Measurements from ENCODE around the gene CYTH3. TPM values are rescaled to one million over a fixed set of nuclear protein-coding genes. Genes with fewer than 3 reads are reported as not detected.

The CYTH3 gene
- total RNA-seq, 3 donors from 2014 or later (not counting 1 experiment from before 2014, with no cell fraction given): 7.7 to 42.6 (median 13.6) TPM

GRCh38 chr7:6249043-6249442 is 23.4 kb downstream of the CYTH3 start:
- intact Hi-C loops (cut with micrococcal nuclease): no loop called here
- no peak for DNase-seq
- H3K27me3 ChIP-seq (ENCODE audit: control insufficient read depth, insufficient read depth, low read length): no peaks in the 10 kb centered on the region
- H3K36me3 ChIP-seq (ENCODE audit: control insufficient read depth, insufficient read depth, low read length): no peaks in the 10 kb centered on the region
- H3K27ac ChIP-seq (ENCODE audit: low read length): no peak overlapping the region
- no peak overlapping the region for H3K27ac Mint-ChIP-seq
- TF ChIP-seq, protein P1, sequence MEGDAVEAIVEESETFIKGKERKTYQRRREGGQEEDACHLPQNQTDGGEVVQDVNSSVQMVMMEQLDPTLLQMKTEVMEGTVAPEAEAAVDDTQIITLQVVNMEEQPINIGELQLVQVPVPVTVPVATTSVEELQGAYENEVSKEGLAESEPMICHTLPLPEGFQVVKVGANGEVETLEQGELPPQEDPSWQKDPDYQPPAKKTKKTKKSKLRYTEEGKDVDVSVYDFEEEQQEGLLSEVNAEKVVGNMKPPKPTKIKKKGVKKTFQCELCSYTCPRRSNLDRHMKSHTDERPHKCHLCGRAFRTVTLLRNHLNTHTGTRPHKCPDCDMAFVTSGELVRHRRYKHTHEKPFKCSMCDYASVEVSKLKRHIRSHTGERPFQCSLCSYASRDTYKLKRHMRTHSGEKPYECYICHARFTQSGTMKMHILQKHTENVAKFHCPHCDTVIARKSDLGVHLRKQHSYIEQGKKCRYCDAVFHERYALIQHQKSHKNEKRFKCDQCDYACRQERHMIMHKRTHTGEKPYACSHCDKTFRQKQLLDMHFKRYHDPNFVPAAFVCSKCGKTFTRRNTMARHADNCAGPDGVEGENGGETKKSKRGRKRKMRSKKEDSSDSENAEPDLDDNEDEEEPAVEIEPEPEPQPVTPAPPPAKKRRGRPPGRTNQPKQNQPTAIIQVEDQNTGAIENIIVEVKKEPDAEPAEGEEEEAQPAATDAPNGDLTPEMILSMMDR (IDR thresholded peaks at IDR 0.05): no peak
- no peaks in the 10 kb centered on the region for H3K36me3 Mint-ChIP-seq
- peaks cover 14 to 42% of the 10 kb centered on the region in 2 donors for H3K4me1 Mint-ChIP-seq
- H3K9me3 Mint-ChIP-seq: no peaks in the 10 kb centered on the region
- H3K4me3 Mint-ChIP-seq: no peak overlapping the region
- 100% methylated on average over 3 of the region's 4 CpGs for WGBS (ENCODE audit: insufficient coverage)
- H3K27me3 Mint-ChIP-seq (ENCODE audit: low read depth in 2 of 2): peaks cover 0 to 8% of the 10 kb centered on the region in 2 donors
- peaks cover 21% of the 10 kb centered on the region for H3K4me1 ChIP-seq (ENCODE audit: control insufficient read depth, insufficient read depth, low read length)
- no peak overlapping the region for H3K4me3 ChIP-seq (ENCODE audit: low read length)
- no peak for ATAC-seq
- no peaks in the 10 kb centered on the region for H3K9me3 ChIP-seq (ENCODE audit: control insufficient read depth, insufficient read depth, low read length)

DNA sequence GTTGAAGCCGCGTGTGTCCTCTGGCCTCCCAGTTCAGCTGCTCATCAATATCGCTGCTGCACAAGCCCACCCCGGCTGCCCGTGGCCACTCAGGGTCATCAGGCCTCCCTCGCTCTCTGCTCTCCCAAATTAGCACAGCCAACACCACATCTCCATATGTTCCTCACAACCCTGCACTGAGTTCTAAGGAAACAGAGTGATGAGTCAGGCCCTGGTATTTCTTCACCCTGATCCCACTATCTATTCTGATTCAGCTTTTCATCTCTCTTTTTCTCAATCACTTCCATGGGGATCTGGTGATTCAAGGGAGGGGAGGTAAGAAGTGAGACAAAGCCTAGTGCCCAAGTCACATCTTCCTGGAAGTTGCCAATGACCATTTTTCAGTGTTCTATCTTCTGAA is 23.8 kb downstream of the CYTH3 start:
- ATAC-seq (no peak), DNase-seq (no peak)
- Mint-ChIP-seq H3K27me3 (ENCODE audit: low read depth in 2 of 2) (peaks cover 0 to 8% of the 10 kb centered on the region in 2 donors), H3K9me3 (no peaks in the 10 kb centered on the region), H3K4me3 (no peak overlapping the region), H3K27ac (no peak overlapping the region), H3K4me1 (peaks cover 14 to 47% of the 10 kb centered on the region in 2 donors), H3K36me3 (no peaks in the 10 kb centered on the region)
- WGBS (ENCODE audit: insufficient coverage): 90% methylated on average over 6 of the region's 6 CpGs
- Histone ChIP-seq H3K27me3 (ENCODE audit: control insufficient read depth, insufficient read depth, low read length) (no peaks in the 10 kb centered on the region), H3K27ac (ENCODE audit: low read length) (no peak overlapping the region), H3K4me3 (ENCODE audit: low read length) (no peak overlapping the region), H3K36me3 (ENCODE audit: control insufficient read depth, insufficient read depth, low read length) (no peaks in the 10 kb centered on the region), H3K4me1 (ENCODE audit: control insufficient read depth, insufficient read depth, low read length) (peaks cover 21% of the 10 kb centered on the region), H3K9me3 (ENCODE audit: control insufficient read depth, insufficient read depth, low read length) (no peaks in the 10 kb centered on the region)
- TF ChIP-seq, protein P1 (IDR thresholded peaks at IDR 0.05): no peak
- intact Hi-C loops (cut with micrococcal nuclease): no loop called here

DNA sequence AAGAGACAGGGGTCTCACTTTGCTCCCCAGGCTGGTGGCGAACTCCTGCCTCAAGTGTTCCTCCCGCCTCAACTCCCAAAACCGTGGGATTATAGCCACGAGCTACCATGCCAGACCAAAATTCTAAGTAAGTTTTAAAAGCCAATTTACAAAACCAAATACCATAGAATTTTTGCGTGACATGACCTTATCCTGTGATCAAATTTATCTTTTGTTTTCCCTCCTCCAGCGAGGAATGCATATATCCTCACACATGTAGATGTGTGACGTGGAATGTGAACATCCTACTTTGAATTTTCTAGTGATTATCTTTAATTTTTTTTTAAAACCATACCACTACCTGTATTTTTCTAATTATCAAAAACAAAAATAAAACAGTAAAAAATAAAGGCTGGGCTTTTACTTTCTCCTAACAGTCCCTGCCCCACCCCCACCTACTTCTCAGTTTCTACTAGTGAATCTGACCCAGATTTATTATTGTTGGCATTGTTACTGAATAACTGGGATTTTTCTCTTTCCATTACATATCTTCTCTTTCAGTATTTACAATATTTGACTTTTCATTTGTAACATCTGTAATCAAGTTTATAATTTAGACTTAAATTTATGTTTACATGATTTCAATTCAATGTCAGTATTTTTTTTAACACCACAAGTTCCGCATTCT is 26.0 kb downstream of the CYTH3 start:
- intact Hi-C loops (cut with micrococcal nuclease): no loop called here
- H3K9me3 ChIP-seq (ENCODE audit: control insufficient read depth, insufficient read depth, low read length): no peaks in the 10 kb centered on the region
- Mint-ChIP-seq H3K9me3 (no peaks in the 10 kb centered on the region), H3K4me3 (no peak overlapping the region), H3K36me3 (no peaks in the 10 kb centered on the region), H3K27me3 (ENCODE audit: low read depth in 2 of 2) (peaks cover 0 to 3% of the 10 kb centered on the region in 2 donors), H3K27ac (no peak overlapping the region), H3K4me1 (peaks cover 19 to 49% of the 10 kb centered on the region in 2 donors)
- TF ChIP-seq, protein P1 (IDR thresholded peaks at IDR 0.05): no peak
- no peak for DNase-seq
- no peak overlapping the region for H3K27ac ChIP-seq (ENCODE audit: low read length)
- H3K4me1 ChIP-seq (ENCODE audit: control insufficient read depth, insufficient read depth, low read length): peaks cover 37% of the 10 kb centered on the region
- H3K4me3 ChIP-seq (ENCODE audit: low read length): no peak overlapping the region
- no peak for ATAC-seq
- H3K27me3 ChIP-seq (ENCODE audit: control insufficient read depth, insufficient read depth, low read length): no peaks in the 10 kb centered on the region
- WGBS (ENCODE audit: insufficient coverage): 89% methylated on average over 5 of the region's 8 CpGs
- H3K36me3 ChIP-seq (ENCODE audit: control insufficient read depth, insufficient read depth, low read length): no peaks in the 10 kb centered on the region

DNA sequence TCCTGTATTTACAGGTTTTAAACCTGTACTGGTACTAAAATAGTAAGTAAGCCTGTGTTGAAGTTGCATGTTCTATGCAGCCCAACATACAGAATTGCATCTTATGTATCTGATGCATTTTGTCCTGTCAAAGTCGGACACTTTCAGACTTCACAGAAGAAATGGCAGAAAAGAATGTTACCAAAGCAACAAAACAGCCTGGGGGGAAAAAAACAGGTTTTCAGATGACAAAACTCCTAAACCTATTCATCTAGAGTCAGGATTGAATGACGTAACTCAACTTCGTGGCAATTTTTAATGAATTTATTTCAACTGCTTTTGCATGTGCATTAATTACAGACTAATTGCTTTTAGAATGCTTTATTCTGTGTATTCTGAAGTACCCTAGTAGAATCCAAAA is 28.4 kb downstream of the CYTH3 start:
- intact Hi-C loops (cut with micrococcal nuclease): no loop called here
- Mint-ChIP-seq H3K9me3 (no peaks in the 10 kb centered on the region), H3K4me1 (peaks cover 18 to 45% of the 10 kb centered on the region in 2 donors), H3K27me3 (ENCODE audit: low read depth in 2 of 2) (no peaks in the 10 kb centered on the region), H3K4me3 (no peak overlapping the region), H3K27ac (peak overlapping the region in 1 of 2 donors; percentile 89), H3K36me3 (no peaks in the 10 kb centered on the region)
- Histone ChIP-seq H3K27me3 (ENCODE audit: control insufficient read depth, insufficient read depth, low read length) (no peaks in the 10 kb centered on the region), H3K27ac (ENCODE audit: low read length) (no peak overlapping the region), H3K36me3 (ENCODE audit: control insufficient read depth, insufficient read depth, low read length) (no peaks in the 10 kb centered on the region), H3K4me3 (ENCODE audit: low read length) (no peak overlapping the region), H3K9me3 (ENCODE audit: control insufficient read depth, insufficient read depth, low read length) (no peaks in the 10 kb centered on the region), H3K4me1 (ENCODE audit: control insufficient read depth, insufficient read depth, low read length) (peaks cover 35% of the 10 kb centered on the region)
- ATAC-seq (no peak), DNase-seq (no peak)
- 100% methylated on average over 3 of the region's 3 CpGs for WGBS (ENCODE audit: insufficient coverage)
- TF ChIP-seq, protein P1 (IDR thresholded peaks at IDR 0.05): no peak
